ENCODE results near the gene CFAP300. TPM values are rescaled to one million over a fixed set of nuclear protein-coding genes. Genes with fewer than 3 reads are reported as not detected.

CFAP300 gene
- total and polyA plus RNA-seq, 2 of the 8 experiments (the other 6 are each of a cell fraction or from before 2014, with no cell fraction given), result 2.1 to 2.8 TPM

DNA sequence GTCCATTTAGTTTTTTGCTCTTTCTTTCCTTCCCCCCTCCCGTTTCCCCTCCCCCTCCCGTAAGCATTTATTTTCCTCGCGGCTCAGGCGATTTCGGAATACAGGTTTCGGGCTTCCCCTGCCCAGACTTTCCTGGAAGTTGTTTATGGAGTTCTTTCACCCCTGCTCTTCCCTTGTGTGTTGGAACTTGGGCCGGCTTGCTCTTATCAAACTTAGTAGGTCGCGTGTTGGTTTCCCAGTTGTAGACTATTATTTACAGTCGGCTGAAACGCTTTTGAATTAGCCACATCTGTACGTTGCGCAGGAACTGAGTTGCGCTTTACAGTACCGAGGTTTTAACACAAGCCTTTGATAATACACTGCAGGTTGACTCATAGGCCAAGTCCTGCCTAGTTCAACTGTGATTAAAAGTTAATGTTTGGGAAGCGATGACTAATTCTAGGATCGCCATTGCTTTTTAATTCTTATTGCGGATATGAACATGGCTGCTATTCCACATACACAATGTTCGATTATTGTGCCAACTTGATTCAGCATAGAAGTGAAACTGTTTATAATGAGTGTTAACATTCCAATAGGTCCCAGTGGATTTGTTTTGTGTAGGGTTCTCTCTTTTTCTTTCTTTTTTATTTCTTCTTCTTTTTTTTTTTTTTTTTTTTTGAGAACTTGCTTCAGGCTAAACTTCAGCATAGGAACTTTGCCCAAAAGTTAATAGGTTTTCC lies 64.7 kb downstream of the CFAP300 start:
- Histone ChIP-seq H3K18ac (ENCODE audit: extremely low read depth, low read length) (peak overlapping the region; percentile 93), H2BK15ac (ENCODE audit: low read length) (no peak overlapping the region), H4K20me1 (replicated peaks in 1 of 2; ENCODE audit: control insufficient read depth in 1 of 2, insufficient read depth in 2 of 2, low read length in 2 of 2) (no peaks in the 10 kb centered on the region), H3K9me3 (ENCODE audit: insufficient read depth in 2 of 2, low read depth in 1 of 2, low read length in 1 of 2) (no peaks in the 10 kb centered on the region), H3K4me2 (ENCODE audit: insufficient read depth in 1 of 2, low read depth in 2 of 2, low read length in 2 of 2) (peak overlapping the region; percentile 85 to 94), H2BK20ac (ENCODE audit: low read length) (no peak overlapping the region), H2BK120ac (replicated peaks; ENCODE audit: low read depth, low read length) (peak overlapping the region; percentile 47), H3K9ac (replicated peaks in 1 of 4; ENCODE audit: extremely low read depth in 1 of 4, low read depth in 3 of 4, low read length in 3 of 4) (peak overlapping the region; percentile 88 to 98 (median 92)), H3K56ac (replicated peaks; ENCODE audit: insufficient read length, low read depth, low read length) (peak overlapping the region; percentile 74), H4K8ac (ENCODE audit: extremely low read depth, insufficient read depth, low read length) (peak overlapping the region; percentile 75; the same call in 1 of the 2 replicates), H3K36me3 (ENCODE audit: control insufficient read depth in 2 of 4, insufficient read depth in 4 of 4, low read length in 3 of 4) (peaks cover 0 to 7% (median 0%) of the 10 kb centered on the region in 4 experiments; a peak in 1 of 8 replicates), H3K79me2 (ENCODE audit: control insufficient read depth in 1 of 2, insufficient read depth in 2 of 2, low read length in 2 of 2) (peaks cover 0 to 42% of the 10 kb centered on the region in 2 experiments; a peak in 3 of 4 replicates), H4K91ac (replicated peaks; ENCODE audit: insufficient read length, low read length) (peak overlapping the region; percentile 78), H3K27ac (ENCODE audit: low read depth, low read length) (peak overlapping the region; percentile 97), H2BK5ac (ENCODE audit: low read depth, low read length) (peak overlapping the region; percentile 82), H2AFZ (ENCODE audit: low read length) (0 out of 2 replicates have a peak overlapping the region, but pooled peaks have one; percentile 48), H3K4me3 (ENCODE audit: extremely low read depth in 1 of 4, insufficient read depth in 2 of 4, low read depth in 3 of 4, low read length in 4 of 4) (peak overlapping the region; percentile 70 to 99 (median 88)), H4K5ac (ENCODE audit: insufficient read length, low read depth, low read length) (peak overlapping the region; percentile 71), H3K14ac (ENCODE audit: insufficient read length) (peak overlapping the region; percentile 52), H3K79me1 (ENCODE audit: low read depth, low read length) (no peaks in the 10 kb centered on the region), H3K4ac (replicated peaks; ENCODE audit: insufficient read length, low read depth, low read length) (peak overlapping the region; percentile 57), H2BK12ac (ENCODE audit: low read depth, low read length) (peak overlapping the region; percentile 82; the same call in 1 of the 2 replicates), H2AK5ac (ENCODE audit: low read depth, low read length) (peak overlapping the region; percentile 58; the same call in 1 of the 2 replicates), H3K23ac (ENCODE audit: insufficient read length) (peak overlapping the region; percentile 77), H3K4me1 (replicated peaks in 1 of 4; ENCODE audit: control insufficient read depth in 3 of 4, insufficient read depth in 4 of 4, low read length in 3 of 4) (peaks cover 0 to 20% (median 1%) of the 10 kb centered on the region in 4 experiments; a peak in 4 of 7 replicates), H3K27me3 (replicated peaks in 1 of 4; ENCODE audit: control insufficient read depth in 3 of 4, extremely low read depth in 1 of 4, insufficient read depth in 3 of 4, low read length in 3 of 4) (no peaks in the 10 kb centered on the region), H3K23me2 (ENCODE audit: low read depth, low read length) (peaks cover 5% of the 10 kb centered on the region)
- ChIA-PET POLR2A (ENCODE audit: partially characterized antibody) (interaction anchor here (1.0 to 1.2 kb wide), 4 partner anchors 40 to 93 kb away, joined by 3 to 4 read pairs (median 4); no protein-coding TSS in a partner anchor), CTCF (ENCODE audit: partially characterized antibody) (no interaction called here)
- 3% methylated on average over 18 of the region's 20 CpGs; no CpG with 5 or more reads in 1 of the 2 experiments for WGBS, 2 experiments (ENCODE audit: extremely low coverage in 1 of 2, insufficient coverage in 1 of 2, insufficient read length in 1 of 2, insufficient replicate concordance in 2 of 2, low coverage in 1 of 2, low lambda C conversion rate in 2 of 2, missing lambda C conversion rate in 1 of 2)
- peak in 1 of 2 experiments; percentile 7 for DNase-seq (ENCODE audit: low read depth in 1 of 2, low spot score in 2 of 2)
- FAIRE-seq, result no peak
- 0 out of 2 replicates have a peak, but pooled peaks have one; percentile 2 for TF ChIP-seq BACH1 (IDR thresholded peaks at IDR 0.05; ENCODE audit: low read length)
- peak; percentile 58 for TF ChIP-seq TAF7 (optimal IDR thresholded peaks at IDR 0.05; ENCODE audit: borderline replicate concordance, low read depth, low read length)
- TF ChIP-seq KDM4A (IDR thresholded peaks at IDR 0.05; ENCODE audit: low read depth, low read length, severe bottlenecking), result no peak
- TF ChIP-seq HDAC2 (IDR thresholded peaks at IDR 0.05; ENCODE audit: borderline replicate concordance in 1 of 2, low read depth in 2 of 2, low read length in 2 of 2), result 0 out of 4 replicates have a peak, but pooled peaks of 1 of the 2 experiments have one; percentile 24
- no peak for TF ChIP-seq GTF2F1 (IDR thresholded peaks at IDR 0.05; ENCODE audit: borderline replicate concordance, low read depth, low read length)
- no peak for TF ChIP-seq POLR2AphosphoS5 (IDR thresholded peaks at IDR 0.05; ENCODE audit: low read depth, low read length)
- no peak for TF ChIP-seq EP300 (IDR thresholded peaks at IDR 0.05; ENCODE audit: borderline replicate concordance in 1 of 2, low read depth in 2 of 2, low read length in 2 of 2)
- no peak for TF ChIP-seq E2F6 (IDR thresholded peaks at IDR 0.05)
- no peak for TF ChIP-seq SAP30 (IDR thresholded peaks at IDR 0.05; ENCODE audit: insufficient read depth, insufficient replicate concordance, low read length)

Measured in H1 (cell line).